Epithelial cell of proximal tubule (primary cell): Measurements from ENCODE around the gene GABRB2. TPM values are rescaled to one million over a fixed set of nuclear protein-coding genes. Genes with fewer than 3 reads are reported as not detected.

Experiments
- DNase-seq: peaks from one replicate; pipeline ENCODE4 v3.0.0-alpha.2; 2011; ENCODE audit warnings: low read depth
- H3K4me3 ChIP-seq: 2 replicates; pipeline ENCODE4 v1.5.1; 2011; ENCODE audit warnings: low read depth, mild to moderate bottlenecking, low read length
- CTCF ChIP-seq: conservative IDR thresholded peaks from 2 replicates; pipeline ENCODE4 v1.5.1; 2012; ENCODE audit warnings: low read depth, mild to moderate bottlenecking, low read length
- total RNA-seq: library from RNA; depleted of rRNA; stranded (reverse); fragments of >200 nt; gene quantifications from 2 replicates; pipeline ENCODE4 v1.2.3, GENCODE V29; 2015

GABRB2 gene
- total RNA-seq, 1 donor from 2014 or later = not detected

GRCh38 chr5:161380486-161380885, 166.0 kb downstream of the GABRB2 start:
- H3K4me3 ChIP-seq = no peak overlapping the region
- DNase-seq = no peak
- no peak for TF ChIP-seq CTCF

GRCh38 chr5:161378701-161379100, 167.8 kb downstream of the GABRB2 start:
- DNase-seq = no peak
- no peak overlapping the region for H3K4me3 ChIP-seq
- TF ChIP-seq CTCF = no peak

- no peak for TF ChIP-seq CTCF
- no peak for DNase-seq
- no peak overlapping the region for H3K4me3 ChIP-seq
Observed at GRCh38 chr5:161376034-161376433, 170.5 kb downstream of the GABRB2 start.

- no peak for TF ChIP-seq CTCF
- H3K4me3 ChIP-seq = no peak overlapping the region
- no peak for DNase-seq
Observed at GRCh38 chr5:161373345-161373707, 173.2 kb downstream of the GABRB2 start.

- DNase-seq = no peak
- TF ChIP-seq CTCF = no peak
- no peak overlapping the region for H3K4me3 ChIP-seq
Observed at GRCh38 chr5:161372682-161373344, 173.7 kb downstream of the GABRB2 start.

GRCh38 chr5:161369022-161369421, 177.5 kb downstream of the GABRB2 start:
- no peak for TF ChIP-seq CTCF
- no peak for DNase-seq
- H3K4me3 ChIP-seq = no peak overlapping the region

GRCh38 chr5:161358446-161358845, 188.1 kb downstream of the GABRB2 start:
- DNase-seq = no peak
- H3K4me3 ChIP-seq = no peak overlapping the region
- TF ChIP-seq CTCF = no peak
